Heart right ventricle (tissue), 16 donors: Measurements from ENCODE around the gene EFNA3. TPM values are rescaled to one million over a fixed set of nuclear protein-coding genes. Genes with fewer than 3 reads are reported as not detected.

Experiments
- ATAC-seq, 8 donors: fragments of 200-7000 bp; cut with Tn5 transposase; one replicate each; pipeline ENCODE4 v1.9.1; 2020; ENCODE audit warnings: mild to moderate bottlenecking in 8 of 8, moderate library complexity in 8 of 8, moderate number of reproducible peaks in 1 of 8
- DNase-seq, 2 donors: peaks; one replicate each; pipeline ENCODE4 v3.0.0-alpha.2; 2020
- H3K27ac ChIP-seq, 10 donors: fragments of 200-600 bp; sonication (generic) in 2 of 10; one replicate each; pipeline versions ENCODE4 v1.5.0 to v1.8.0; 2020 to 2022; ENCODE audit warnings: mild to moderate bottlenecking in 3 of 10
- H3K27me3 ChIP-seq, 7 donors: fragments of 200-600 bp; one replicate each; pipeline ENCODE4 v1.8.0; 2021 to 2022; ENCODE audit warnings: mild to moderate bottlenecking in 2 of 7
- H3K36me3 ChIP-seq, 9 donors: fragments of 200-600 bp; sonication (generic) in 1 of 9; one replicate each; pipeline versions ENCODE4 v1.5.0 to v1.8.0; 2020 to 2022; ENCODE audit warnings: mild to moderate bottlenecking in 2 of 9
- H3K4me1 ChIP-seq, 9 donors: fragments of 200-600 bp; sonication (generic) in 1 of 9; one replicate each; pipeline versions ENCODE4 v1.5.0 to v1.8.0; 2020 to 2022; ENCODE audit warnings: mild to moderate bottlenecking in 4 of 9
- H3K4me3 ChIP-seq, 10 donors: fragments of 200-600 bp; sonication (generic) in 2 of 10; one replicate each; pipeline versions ENCODE4 v1.5.0 to v1.8.0; 2020 to 2022; ENCODE audit warnings: mild to moderate bottlenecking in 7 of 10, moderate library complexity in 2 of 10
- H3K9me3 ChIP-seq, 11 donors: fragments of 200-600 bp in 10 of 11; sonication (generic) in 2 of 11; one replicate each; pipeline versions ENCODE4 v1.5.0 to v1.8.0; 2013 to 2022; ENCODE audit warnings: mild to moderate bottlenecking in 2 of 11, control low read depth in 1 of 11, moderate library complexity in 1 of 11
- WGBS, 2 donors: extraction: QIAGEN DNeasy Blood & Tissue Kit; methylation state at CpG; one replicate each; pipeline ENCODE4 v1.1.7; 2013; ENCODE audit warnings: inconsistent platforms in 1 of 2; 5-methylcytosine and 5-hydroxymethylcytosine counted together
- intact Hi-C, 10 donors: fragments of 100-400 bp; cut with DNase I; formaldehyde crosslinking; loops; one replicate each; pipeline versions ENCODE4 v1.11.1 to v1.14.2; 2022
- polyA plus RNA-seq, 2 donors: library from polyadenylated mRNA; stranded (reverse); fragments of 200-250 nt; gene quantifications; one replicate each; pipeline ENCODE4 v1.2.3, GENCODE V29; 2013
- total RNA-seq, 10 donors: library from RNA; stranded (reverse); fragmentation: NEBNext Ultra II Directional in 3 of 10; extraction: Animal tissue kit (Norgen Biotek cat#: 25700) in 3 of 10; gene quantifications; one replicate each; pipeline versions ENCODE4 v1.2.1 to v1.2.4, GENCODE V29; 2021 to 2023
- TF ChIP-seq, protein P1 (sequence below), 9 donors: fragments of 200-600 bp; sonication (generic) in 2 of 9; IDR thresholded peaks; one replicate each; pipeline versions ENCODE4 v1.5.0 to v1.8.0; 2021 to 2022; ENCODE audit warnings: antibody characterized with exemption in 9 of 9, mild to moderate bottlenecking in 5 of 9, moderate library complexity in 1 of 9
- donor health status: Arrhythmogenic right ventricular cardiomyopathy.
- donor health status: ischemic (EF 13 %, LVEDD 7.1; RV severe dilation, severe dysfunction).
- donor health status: healthy with polysubstance abuse.
- donor health status: DM: no; HTN: yes; CAD: no.
- donor health status: DM: no; HTN: no; CAD: no.
- donor health status: ischemic (EF 25% LVEDD 6.9; RV normal size, moderate dysfunction).
- donor health status: ischemic (EF 25% LVEDD 5.7; RV mildly dilated, moderate dysfunction).
- donor health status: healthy.
- donor health status: DM: yes; HTN: yes; CAD: no.
- donor health status: Ischemic cardiomyopathy.
- donor health status: ischemic (EF 35%, LVEDD 5.7; RV mildly dilated, moderate dysfunction).
- donor health status: nonischemic (EF 11% LVEDD 7.7; RV severe dilation, severe dysfunction).
- donor health status: DM: yes; HTN: yes; CAD: no.
- donor health status: PGD.
- donor health status: ischemic (EF 29% LVEDD 5.4; RV normal size, mild dysfunction).
- donor health status: nonischemic (EF 23%, LVEDD 6.1; RV moderate dilation, normal function).

The EFNA3 gene
- total and polyA plus RNA-seq, 12 donors = 0.23 to 1.9 (median 0.47) TPM; not detected in 1

DNA sequence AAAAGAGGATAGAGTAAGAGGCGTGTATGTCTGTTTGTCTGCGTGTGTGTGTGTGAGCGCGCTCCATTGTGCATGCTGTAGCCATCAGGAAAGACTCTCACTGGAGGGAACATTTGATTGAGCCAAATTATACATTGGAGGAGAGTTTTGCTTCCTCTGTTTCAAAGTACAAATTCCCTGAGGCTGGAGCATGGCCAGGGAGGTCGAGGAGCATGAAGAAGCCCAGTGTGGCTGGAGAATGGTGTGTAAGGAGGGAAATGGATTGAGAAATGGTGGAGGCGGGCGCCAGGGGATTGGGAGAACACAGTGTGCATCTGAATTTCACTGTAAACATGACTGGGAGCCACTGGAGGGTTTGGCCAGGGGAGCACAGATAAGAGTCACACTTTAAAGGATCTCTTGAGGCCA is 27.0 kb downstream of the EFNA3 start:
- Histone ChIP-seq H3K36me3 (no peaks in the 10 kb centered on the region), H3K9me3 (no peaks in the 10 kb centered on the region), H3K27ac (peak overlapping the region in 1 of 10 donors; percentile 49), H3K4me3 (no peak overlapping the region), H3K27me3 (no peaks in the 10 kb centered on the region), H3K4me1 (peaks cover 0 to 34% (median 16%) of the 10 kb centered on the region in 9 donors)
- WGBS, 2 donors = 58 to 59% methylated on average over 7 of the region's 7 CpGs
- DNase-seq (no peak), ATAC-seq (peak; percentile 35 to 74 (median 50))
- TF ChIP-seq, protein P1, sequence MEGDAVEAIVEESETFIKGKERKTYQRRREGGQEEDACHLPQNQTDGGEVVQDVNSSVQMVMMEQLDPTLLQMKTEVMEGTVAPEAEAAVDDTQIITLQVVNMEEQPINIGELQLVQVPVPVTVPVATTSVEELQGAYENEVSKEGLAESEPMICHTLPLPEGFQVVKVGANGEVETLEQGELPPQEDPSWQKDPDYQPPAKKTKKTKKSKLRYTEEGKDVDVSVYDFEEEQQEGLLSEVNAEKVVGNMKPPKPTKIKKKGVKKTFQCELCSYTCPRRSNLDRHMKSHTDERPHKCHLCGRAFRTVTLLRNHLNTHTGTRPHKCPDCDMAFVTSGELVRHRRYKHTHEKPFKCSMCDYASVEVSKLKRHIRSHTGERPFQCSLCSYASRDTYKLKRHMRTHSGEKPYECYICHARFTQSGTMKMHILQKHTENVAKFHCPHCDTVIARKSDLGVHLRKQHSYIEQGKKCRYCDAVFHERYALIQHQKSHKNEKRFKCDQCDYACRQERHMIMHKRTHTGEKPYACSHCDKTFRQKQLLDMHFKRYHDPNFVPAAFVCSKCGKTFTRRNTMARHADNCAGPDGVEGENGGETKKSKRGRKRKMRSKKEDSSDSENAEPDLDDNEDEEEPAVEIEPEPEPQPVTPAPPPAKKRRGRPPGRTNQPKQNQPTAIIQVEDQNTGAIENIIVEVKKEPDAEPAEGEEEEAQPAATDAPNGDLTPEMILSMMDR (IDR thresholded peaks at IDR 0.05) = no peak
- intact Hi-C loops = no loop called here

- TF ChIP-seq, protein P1 (IDR thresholded peaks at IDR 0.05) = no peak
- ATAC-seq (no peak), DNase-seq (no peak)
- Histone ChIP-seq H3K9me3 (no peaks in the 10 kb centered on the region), H3K27ac (no peak overlapping the region), H3K36me3 (no peaks in the 10 kb centered on the region), H3K27me3 (no peaks in the 10 kb centered on the region), H3K4me3 (no peak overlapping the region), H3K4me1 (peaks cover 0 to 28% (median 16%) of the 10 kb centered on the region in 9 donors)
- intact Hi-C loops = no loop called here
- whole genome bisulfite sequencing, 2 donors = 73 to 80% methylated on average over 6 of the region's 6 CpGs
These were observed 28.2 kb downstream of the EFNA3 start for GRCh38 chr1:155106862-155107261.

- ATAC-seq = no peak
- 78 to 80% methylated on average over 12 of the region's 12 CpGs for WGBS, 2 donors
These were observed 28.9 kb downstream of the EFNA3 start for GRCh38 chr1:155107309-155108264.

GRCh38 chr1:155108296-155108695 is 29.7 kb downstream of the EFNA3 start:
- Histone ChIP-seq H3K27me3 (no peaks in the 10 kb centered on the region), H3K4me1 (peaks cover 0 to 21% (median 16%) of the 10 kb centered on the region in 9 donors), H3K27ac (no peak overlapping the region), H3K4me3 (no peak overlapping the region), H3K9me3 (no peaks in the 10 kb centered on the region), H3K36me3 (no peaks in the 10 kb centered on the region)
- TF ChIP-seq, protein P1 (IDR thresholded peaks at IDR 0.05) = no peak
- 86 to 90% methylated on average over 5 of the region's 5 CpGs for WGBS, 2 donors
- ATAC-seq (no peak), DNase-seq (no peak)
- intact Hi-C loops = no loop called here

More at GRCh38 chr1:155107309-155108264, 28.9 kb downstream of the EFNA3 start:
- Histone ChIP-seq H3K4me3 (no peak overlapping the region), H3K27me3 (no peaks in the 10 kb centered on the region), H3K36me3 (no peaks in the 10 kb centered on the region), H3K9me3 (no peaks in the 10 kb centered on the region), H3K27ac (no peak overlapping the region), H3K4me1 (peaks cover 0 to 21% (median 16%) of the 10 kb centered on the region in 9 donors)
- TF ChIP-seq, protein P1 (IDR thresholded peaks at IDR 0.05) = no peak
- intact Hi-C loops = no loop called here
- DNase-seq = no peak
